T-helper 2 cell treated with Interferon-gamma antibody and Interleukin-4, amounts not matched to agents 5 μg/mL and 100 μg/mL, for 36 hours (primary cell): ENCODE measurements around the gene GAB1.

ENCODE experiments used
- DNase-seq: peaks from one replicate; pipeline ENCODE4 v3.0.0; 2021; ENCODE audit warnings: low spot score
- H3K27ac Mint-ChIP-seq: one replicate; pipeline ENCODE4 v1.8.0; 2021; ENCODE audit warnings: mild to moderate bottlenecking, mixed read lengths
- H3K27me3 Mint-ChIP-seq: one replicate; pipeline ENCODE4 v1.8.0; 2021; ENCODE audit warnings: low read depth, mixed read lengths
- H3K36me3 Mint-ChIP-seq: one replicate; pipeline ENCODE4 v1.8.0; 2021; ENCODE audit warnings: low read depth, mixed read lengths
- H3K4me1 Mint-ChIP-seq: one replicate; pipeline ENCODE4 v1.8.0; 2021; ENCODE audit warnings: low read depth, mixed read lengths
- H3K4me3 Mint-ChIP-seq: one replicate; pipeline ENCODE4 v1.8.0; 2022; ENCODE audit warnings: mild to moderate bottlenecking, moderate library complexity, mixed read lengths
- H3K9me3 Mint-ChIP-seq: one replicate; pipeline ENCODE4 v1.8.0; 2021; ENCODE audit warnings: mixed read lengths

The GAB1 gene

DNA sequence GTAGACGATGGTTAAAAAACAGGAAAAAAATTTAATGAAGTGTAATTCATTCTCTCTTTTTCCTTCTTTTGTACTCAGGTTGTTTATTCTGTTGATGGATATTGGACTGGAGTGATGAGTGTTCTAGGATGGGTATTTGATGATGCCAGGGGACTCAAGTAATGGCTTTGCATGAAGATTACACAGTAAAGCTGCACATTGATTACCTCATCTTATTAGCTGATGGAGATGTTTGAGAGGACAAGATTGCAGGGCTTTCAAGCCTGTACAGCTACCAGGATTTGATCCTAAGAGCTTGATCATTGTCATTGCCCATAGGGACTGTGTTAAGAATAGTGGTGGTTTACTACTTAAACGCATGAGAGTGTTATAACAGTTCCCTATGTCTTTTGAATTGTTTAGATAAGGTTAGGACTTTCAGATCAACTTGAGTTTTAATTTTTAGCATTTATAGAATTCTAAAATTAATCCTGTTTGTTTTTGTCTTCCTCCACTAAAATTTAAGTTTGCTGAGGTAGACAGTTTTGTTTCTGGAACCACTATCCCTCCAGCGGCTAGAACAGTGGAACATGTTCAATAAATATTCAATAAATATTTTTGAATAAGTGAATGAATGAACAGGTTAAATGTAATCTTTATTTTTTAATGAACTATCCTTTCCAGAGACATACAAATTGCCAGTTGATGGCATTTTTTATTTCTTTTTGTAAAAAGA is 58.2 kb downstream of the GAB1 start:
- no peak overlapping the region for H3K4me3 Mint-ChIP-seq

DNA sequence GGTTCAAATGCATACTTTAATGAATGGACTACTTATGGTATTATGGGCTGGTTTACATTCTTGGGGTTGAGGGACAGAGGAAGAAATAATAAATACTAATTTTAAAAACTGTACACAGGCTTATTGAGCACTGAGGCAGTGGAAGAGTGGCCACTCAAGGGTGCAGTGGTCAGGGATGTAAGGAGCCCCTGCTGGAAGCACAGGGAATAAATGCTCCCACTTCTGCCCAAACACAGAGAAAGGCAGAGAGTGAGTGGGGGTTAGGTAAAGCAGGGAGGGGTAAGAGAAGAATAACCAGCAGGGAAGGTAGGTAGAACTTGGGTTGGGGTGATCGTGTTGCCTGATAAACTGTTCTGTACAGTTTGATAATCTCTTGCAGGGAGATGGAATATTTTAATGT is 60.0 kb downstream of the GAB1 start:
- Mint-ChIP-seq H3K36me3 (no peaks in the 10 kb centered on the region), H3K4me1 (no peaks in the 10 kb centered on the region), H3K4me3 (no peak overlapping the region), H3K27me3 (peaks cover 24% of the 10 kb centered on the region), H3K9me3 (no peaks in the 10 kb centered on the region), H3K27ac (no peak overlapping the region)
- no peak for DNase-seq

More for the DNA sequence above, 58.2 kb downstream of the GAB1 start:
- Mint-ChIP-seq H3K36me3 (no peaks in the 10 kb centered on the region), H3K27me3 (peaks cover 27% of the 10 kb centered on the region), H3K27ac (no peak overlapping the region), H3K4me1 (no peaks in the 10 kb centered on the region), H3K9me3 (no peaks in the 10 kb centered on the region)
- DNase-seq, result no peak

DNA sequence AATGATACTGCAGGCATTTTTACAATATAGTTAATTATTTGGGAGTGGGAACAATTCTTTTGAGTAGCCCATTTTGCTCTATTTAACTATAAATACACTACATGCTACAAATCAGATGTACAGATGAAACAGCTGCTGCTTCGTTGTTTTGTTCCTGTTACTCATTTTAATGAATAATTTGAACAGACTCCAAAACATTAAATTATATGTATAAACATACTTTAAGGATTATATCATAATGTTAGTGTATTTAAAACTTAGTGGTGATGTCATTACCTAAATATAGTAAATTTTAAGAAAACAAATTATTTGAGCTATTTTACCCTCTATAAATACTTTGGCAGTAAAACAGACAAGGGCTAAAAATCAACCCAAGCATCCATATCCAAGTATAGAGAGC is 60.7 kb downstream of the GAB1 start:
- no peak overlapping the region for H3K27ac Mint-ChIP-seq
- no peaks in the 10 kb centered on the region for H3K36me3 Mint-ChIP-seq
- no peaks in the 10 kb centered on the region for H3K9me3 Mint-ChIP-seq
- peaks cover 24% of the 10 kb centered on the region for H3K27me3 Mint-ChIP-seq
- DNase-seq, result no peak
- no peaks in the 10 kb centered on the region for H3K4me1 Mint-ChIP-seq
- H3K4me3 Mint-ChIP-seq, result no peak overlapping the region

DNA sequence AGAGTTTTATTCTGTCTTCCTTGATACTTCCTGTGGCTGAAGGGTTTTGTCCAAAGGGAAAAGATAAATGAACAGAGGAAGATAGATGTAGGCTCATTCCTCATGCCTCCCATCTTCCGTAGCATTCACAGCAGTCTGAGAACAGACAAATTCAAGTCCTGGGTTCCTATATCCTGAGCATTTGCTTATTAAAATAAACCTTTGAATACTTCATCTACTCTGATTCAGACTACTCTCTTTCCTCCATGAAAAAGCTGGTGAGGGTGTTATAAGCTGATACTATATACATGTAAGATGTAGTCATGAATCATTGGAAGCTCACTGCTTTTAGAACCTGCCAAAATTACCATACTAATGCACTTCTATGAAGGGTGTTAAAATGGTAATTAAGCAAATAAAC is 61.2 kb downstream of the GAB1 start:
- Mint-ChIP-seq H3K36me3 (no peaks in the 10 kb centered on the region), H3K27me3 (peaks cover 24% of the 10 kb centered on the region), H3K9me3 (no peaks in the 10 kb centered on the region), H3K27ac (no peak overlapping the region), H3K4me3 (no peak overlapping the region), H3K4me1 (peaks cover 2% of the 10 kb centered on the region)
- DNase-seq, result no peak

DNA sequence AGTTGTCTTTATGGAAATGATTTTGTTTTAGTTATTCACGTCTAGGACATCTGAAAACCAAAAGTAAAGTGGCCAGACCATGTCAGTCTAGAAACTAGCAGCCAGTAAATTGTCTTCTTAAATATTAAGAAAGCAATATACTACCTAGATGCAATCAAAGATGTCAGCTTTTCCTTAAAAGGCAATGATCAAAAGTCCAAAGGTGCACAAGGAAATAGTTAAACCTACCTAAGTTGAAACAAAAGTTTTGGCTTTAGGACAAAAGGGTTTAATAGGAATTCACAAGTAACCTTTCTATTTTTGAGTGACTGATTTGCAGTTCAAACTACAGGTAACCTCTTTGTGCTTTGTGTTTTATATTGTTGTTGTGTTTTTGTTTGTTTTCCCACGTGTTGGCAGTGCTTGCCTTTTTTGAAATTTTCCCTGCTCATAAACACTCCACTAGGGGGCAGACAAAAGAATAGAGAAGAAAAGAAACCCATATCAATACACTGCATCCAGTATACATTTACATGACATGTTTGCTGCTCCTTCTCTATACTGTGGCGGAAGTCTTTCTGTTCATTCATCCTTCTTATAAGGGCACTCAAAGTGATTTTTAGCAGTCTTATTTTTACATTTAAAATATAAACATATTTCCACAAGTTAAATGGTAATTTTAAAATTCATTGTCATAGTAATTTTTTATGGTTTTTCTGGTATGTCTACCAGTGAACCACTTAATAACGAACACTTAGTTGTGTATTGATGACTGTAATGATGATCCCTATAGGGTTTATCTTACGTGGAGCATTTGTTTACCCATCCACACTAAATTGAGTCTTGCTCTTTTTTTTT is 62.7 kb downstream of the GAB1 start:
- Mint-ChIP-seq H3K27ac (no peak overlapping the region), H3K36me3 (no peaks in the 10 kb centered on the region), H3K9me3 (no peaks in the 10 kb centered on the region), H3K4me1 (peaks cover 9% of the 10 kb centered on the region), H3K4me3 (no peak overlapping the region), H3K27me3 (peaks cover 21% of the 10 kb centered on the region)
- no peak for DNase-seq

DNA sequence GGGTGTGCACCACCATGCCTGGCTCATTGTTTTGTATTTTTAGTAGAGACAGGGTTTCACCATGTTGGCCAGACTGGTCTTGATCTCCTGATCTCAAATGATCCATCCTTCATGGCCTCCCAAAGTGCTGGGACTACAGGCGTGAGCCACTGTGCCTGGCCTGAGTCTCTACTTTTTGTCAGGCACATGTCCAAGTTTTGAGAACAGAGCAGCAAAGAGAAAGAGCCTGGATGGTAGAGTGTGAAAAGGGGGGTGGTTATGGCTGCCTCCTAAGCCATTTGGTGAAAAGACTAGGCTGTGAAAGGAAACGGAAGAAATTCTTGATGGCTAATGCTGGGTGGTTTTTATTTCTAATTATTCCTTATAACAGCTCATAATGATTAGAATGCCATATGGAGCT is 63.4 kb downstream of the GAB1 start:
- H3K27ac Mint-ChIP-seq, result no peak overlapping the region
- no peak for DNase-seq
- no peak overlapping the region for H3K4me3 Mint-ChIP-seq
- H3K36me3 Mint-ChIP-seq, result no peaks in the 10 kb centered on the region
- peaks cover 17% of the 10 kb centered on the region for H3K27me3 Mint-ChIP-seq
- H3K9me3 Mint-ChIP-seq, result no peaks in the 10 kb centered on the region
- peaks cover 12% of the 10 kb centered on the region for H3K4me1 Mint-ChIP-seq

DNA sequence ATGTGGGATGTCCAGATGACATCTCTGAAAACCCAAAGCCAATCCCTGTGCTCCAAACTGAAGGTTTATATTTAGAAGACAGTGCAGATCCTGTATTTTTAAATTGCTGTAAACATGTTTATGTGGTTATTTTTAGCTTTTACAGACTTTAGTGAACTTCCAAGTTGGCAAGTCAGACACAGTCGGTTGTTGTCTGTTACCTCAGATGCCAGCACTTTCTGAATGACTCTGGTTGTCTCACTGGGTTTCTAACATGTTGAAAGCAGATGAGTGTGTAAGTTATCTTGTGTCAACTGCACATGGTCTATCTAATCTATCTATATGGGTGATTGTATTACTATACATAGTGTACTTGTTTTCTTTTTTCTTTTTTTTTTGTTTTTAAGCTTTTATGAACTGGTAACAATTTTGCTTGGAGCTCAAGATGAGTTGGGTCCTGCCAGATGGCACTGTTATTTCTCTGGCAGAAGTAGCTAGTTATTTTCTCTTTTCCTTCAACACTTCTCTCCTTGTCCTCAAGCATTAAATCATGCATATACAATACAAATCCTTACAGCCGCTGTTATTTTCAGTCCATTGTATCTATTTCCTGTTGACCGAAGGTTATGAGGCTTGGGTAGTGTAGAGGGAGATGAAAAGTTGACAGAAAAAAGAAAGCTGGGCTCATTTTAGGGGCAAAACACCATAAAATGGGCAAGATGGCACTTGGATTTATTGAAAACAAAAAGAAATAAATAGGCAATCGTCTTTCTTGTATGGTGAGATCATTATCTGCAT is 66.3 kb downstream of the GAB1 start:
- Mint-ChIP-seq H3K27me3 (peaks cover 5% of the 10 kb centered on the region), H3K36me3 (peaks cover 3% of the 10 kb centered on the region), H3K27ac (no peak overlapping the region), H3K9me3 (no peaks in the 10 kb centered on the region), H3K4me1 (peaks cover 17% of the 10 kb centered on the region), H3K4me3 (no peak overlapping the region)
- DNase-seq, result no peak

DNA sequence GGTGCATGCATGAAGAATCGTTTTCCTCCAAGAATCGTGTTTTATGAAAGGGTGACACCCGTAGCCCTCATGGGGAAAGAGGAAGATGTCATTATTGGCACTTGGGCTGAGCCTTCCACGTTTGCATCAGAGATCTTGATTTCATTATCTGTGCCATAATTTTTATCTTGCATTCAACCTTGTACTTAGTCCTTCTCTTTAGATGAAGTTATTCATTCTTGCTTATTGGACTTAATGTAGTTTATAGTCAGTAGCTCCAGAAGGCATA is 66.8 kb downstream of the GAB1 start:
- peaks cover 3% of the 10 kb centered on the region for H3K36me3 Mint-ChIP-seq
- no peak for DNase-seq
- H3K27ac Mint-ChIP-seq, result no peak overlapping the region
- no peaks in the 10 kb centered on the region for H3K9me3 Mint-ChIP-seq
- peaks cover 17% of the 10 kb centered on the region for H3K4me1 Mint-ChIP-seq
- H3K4me3 Mint-ChIP-seq, result no peak overlapping the region
- no peaks in the 10 kb centered on the region for H3K27me3 Mint-ChIP-seq

DNA sequence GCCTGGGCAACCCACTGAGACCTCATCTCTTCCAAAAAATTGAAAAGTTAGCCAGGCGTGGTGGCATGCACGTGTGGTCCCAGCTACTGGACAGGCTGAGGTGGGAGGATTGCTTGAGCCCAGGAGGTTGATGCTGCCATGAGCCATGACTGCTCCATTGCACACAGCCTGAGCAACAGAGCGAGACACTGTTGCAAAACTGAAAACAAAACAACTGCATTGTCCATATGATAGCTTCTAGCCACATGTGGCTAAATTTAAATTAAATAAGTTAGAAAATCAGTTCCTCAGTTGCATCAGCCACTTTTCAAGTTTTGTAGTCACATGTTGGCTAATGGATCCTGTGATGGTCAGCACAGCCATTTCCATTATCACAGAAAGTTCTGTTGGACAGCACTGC is 67.9 kb downstream of the GAB1 start:
- no peaks in the 10 kb centered on the region for H3K9me3 Mint-ChIP-seq
- no peak overlapping the region for H3K27ac Mint-ChIP-seq
- no peak overlapping the region for H3K4me3 Mint-ChIP-seq

DNA sequence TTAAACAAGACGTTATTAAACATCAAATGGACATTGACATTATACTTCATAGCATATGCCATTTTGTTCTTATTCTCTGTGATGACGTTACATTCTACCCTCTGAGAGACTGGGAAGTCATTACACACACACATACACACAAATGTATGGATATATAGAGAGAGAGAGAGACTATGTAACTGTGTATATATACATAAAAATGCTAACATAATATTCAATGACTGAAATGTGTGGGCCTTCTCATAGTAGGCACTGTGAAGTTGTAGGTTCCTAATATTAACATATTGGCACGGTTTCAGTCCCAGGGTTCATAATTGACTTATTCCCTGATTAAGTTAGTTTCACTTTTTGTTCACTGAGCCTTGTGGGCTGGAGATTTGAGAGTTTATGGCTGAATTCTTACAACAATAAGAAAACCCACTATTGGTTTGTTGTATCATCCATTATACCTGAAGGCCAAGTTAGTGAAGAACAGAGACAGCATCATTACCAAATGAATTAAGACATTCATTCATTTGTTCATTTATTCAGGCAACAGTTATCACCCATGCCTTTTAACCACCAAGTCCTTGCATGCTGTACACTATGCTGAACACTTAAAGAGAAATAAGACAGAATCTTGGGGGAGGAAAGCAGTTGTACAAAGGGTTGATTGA is 68.5 kb downstream of the GAB1 start:
- DNase-seq, result no peak
- H3K27ac Mint-ChIP-seq, result no peak overlapping the region
- H3K27me3 Mint-ChIP-seq, result peaks cover 2% of the 10 kb centered on the region
- H3K36me3 Mint-ChIP-seq, result peaks cover 3% of the 10 kb centered on the region
- H3K4me3 Mint-ChIP-seq, result peak overlapping the region; percentile 14
- peaks cover 17% of the 10 kb centered on the region for H3K4me1 Mint-ChIP-seq
- H3K9me3 Mint-ChIP-seq, result no peaks in the 10 kb centered on the region

More for the DNA sequence above, 67.9 kb downstream of the GAB1 start:
- Mint-ChIP-seq H3K36me3 (peaks cover 3% of the 10 kb centered on the region), H3K4me1 (peaks cover 17% of the 10 kb centered on the region), H3K27me3 (peaks cover under 1% of the 10 kb centered on the region)
- no peak for DNase-seq

DNA sequence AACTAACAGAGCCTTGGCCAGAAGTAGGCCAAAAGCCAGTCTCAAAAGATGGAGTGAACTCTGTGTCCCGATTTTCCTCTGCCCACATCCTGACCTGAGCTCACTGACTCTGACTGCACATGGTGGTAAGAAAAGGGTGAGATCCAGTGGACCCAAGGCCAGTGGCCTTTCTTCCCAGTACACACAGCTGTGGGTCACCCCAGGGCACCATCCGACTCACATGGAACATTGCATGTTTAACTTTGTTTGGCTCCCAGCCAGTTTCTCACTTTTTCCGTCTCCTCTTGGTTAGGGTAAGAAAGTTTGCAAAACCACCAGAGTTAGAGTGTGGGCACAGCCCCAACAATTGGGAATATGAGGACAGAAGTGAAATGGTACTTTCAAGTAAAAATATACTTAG is 69.8 kb downstream of the GAB1 start:
- Mint-ChIP-seq H3K27ac (no peak overlapping the region), H3K27me3 (peaks cover 7% of the 10 kb centered on the region), H3K9me3 (no peaks in the 10 kb centered on the region), H3K36me3 (peaks cover 3% of the 10 kb centered on the region), H3K4me1 (peaks cover 17% of the 10 kb centered on the region), H3K4me3 (no peak overlapping the region)
- DNase-seq, result no peak

DNA sequence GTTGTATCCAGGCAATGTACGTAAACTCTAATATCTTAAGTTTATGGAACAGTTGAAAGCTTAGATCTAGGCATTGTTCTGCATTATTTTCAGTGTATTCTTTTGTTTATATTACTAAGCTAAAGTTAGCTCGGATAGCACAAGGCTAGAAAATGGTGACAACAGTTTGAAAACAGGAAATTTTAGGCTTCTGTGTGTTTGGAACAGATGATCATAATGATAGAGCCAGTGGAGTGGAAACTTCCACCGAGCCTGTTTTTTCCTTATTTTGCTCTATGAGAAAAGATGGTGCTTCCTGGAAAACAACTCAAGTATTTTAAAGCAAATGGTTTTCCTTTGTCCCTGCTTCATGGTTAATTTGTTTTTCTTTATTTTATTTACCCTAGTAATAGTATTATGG is 70.8 kb downstream of the GAB1 start:
- H3K4me1 Mint-ChIP-seq, result peaks cover 17% of the 10 kb centered on the region
- H3K27ac Mint-ChIP-seq, result no peak overlapping the region
- H3K27me3 Mint-ChIP-seq, result peaks cover 7% of the 10 kb centered on the region
- no peaks in the 10 kb centered on the region for H3K9me3 Mint-ChIP-seq
- H3K4me3 Mint-ChIP-seq, result no peak overlapping the region
- no peak for DNase-seq
- H3K36me3 Mint-ChIP-seq, result peaks cover 3% of the 10 kb centered on the region

DNA sequence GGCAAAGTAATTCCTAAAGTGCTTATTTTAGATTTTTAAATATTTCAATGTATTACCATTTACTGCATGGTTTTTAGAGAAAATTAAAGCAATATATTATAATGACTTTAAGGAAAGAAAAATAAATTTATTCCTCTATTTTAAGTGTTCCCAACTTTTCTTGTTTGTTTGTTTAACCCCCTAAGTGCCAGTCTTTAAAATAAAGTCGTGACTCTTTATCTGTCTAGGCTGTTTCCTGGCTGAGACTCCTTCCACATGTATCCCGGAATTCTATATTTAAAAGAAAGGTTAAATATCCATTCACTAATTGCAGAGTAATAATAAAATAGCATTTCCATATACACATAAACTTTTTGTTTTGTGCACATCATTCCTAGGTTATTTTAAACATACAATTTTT is 71.2 kb downstream of the GAB1 start:
- Mint-ChIP-seq H3K4me1 (peaks cover 15% of the 10 kb centered on the region), H3K9me3 (no peaks in the 10 kb centered on the region), H3K27ac (no peak overlapping the region), H3K36me3 (peaks cover 3% of the 10 kb centered on the region), H3K27me3 (peaks cover 7% of the 10 kb centered on the region), H3K4me3 (no peak overlapping the region)
- DNase-seq, result no peak

DNA sequence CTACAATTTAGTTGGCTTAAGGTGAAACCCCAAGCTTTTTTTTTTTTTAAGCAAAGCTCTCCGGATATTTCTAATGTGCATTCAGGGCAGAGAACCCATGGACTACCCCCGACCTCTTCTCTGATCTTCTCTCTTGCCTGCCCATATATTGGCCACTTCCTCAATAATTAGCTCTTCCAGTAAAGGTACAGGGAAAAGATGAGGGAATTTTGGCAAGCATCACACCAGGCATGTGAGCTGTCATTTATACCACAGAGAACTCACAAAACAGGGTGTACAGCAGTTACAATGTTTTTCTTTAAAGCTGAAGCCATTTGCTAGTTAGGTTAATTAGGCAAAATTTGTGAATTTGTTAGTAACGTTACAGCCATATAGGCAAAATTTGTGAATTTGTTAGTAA is 73.3 kb downstream of the GAB1 start:
- H3K4me1 Mint-ChIP-seq, result peaks cover 6% of the 10 kb centered on the region
- no peak overlapping the region for H3K27ac Mint-ChIP-seq
- H3K9me3 Mint-ChIP-seq, result no peaks in the 10 kb centered on the region

More for the DNA sequence above, 73.3 kb downstream of the GAB1 start:
- no peak overlapping the region for H3K4me3 Mint-ChIP-seq
- peaks cover 7% of the 10 kb centered on the region for H3K27me3 Mint-ChIP-seq
- no peak for DNase-seq
- peaks cover 3% of the 10 kb centered on the region for H3K36me3 Mint-ChIP-seq
